ENCODE results near the gene SCN4A. TPM values are rescaled to one million over a fixed set of nuclear protein-coding genes. Genes with fewer than 3 reads are reported as not detected.
A peak's percentile ranks its signal among the peaks of the same experiment; 100 is the strongest.

Gene SCN4A
- total and polyA plus RNA-seq, 7 donors, result 3.8 to 137 (median 45.9) TPM

DNA sequence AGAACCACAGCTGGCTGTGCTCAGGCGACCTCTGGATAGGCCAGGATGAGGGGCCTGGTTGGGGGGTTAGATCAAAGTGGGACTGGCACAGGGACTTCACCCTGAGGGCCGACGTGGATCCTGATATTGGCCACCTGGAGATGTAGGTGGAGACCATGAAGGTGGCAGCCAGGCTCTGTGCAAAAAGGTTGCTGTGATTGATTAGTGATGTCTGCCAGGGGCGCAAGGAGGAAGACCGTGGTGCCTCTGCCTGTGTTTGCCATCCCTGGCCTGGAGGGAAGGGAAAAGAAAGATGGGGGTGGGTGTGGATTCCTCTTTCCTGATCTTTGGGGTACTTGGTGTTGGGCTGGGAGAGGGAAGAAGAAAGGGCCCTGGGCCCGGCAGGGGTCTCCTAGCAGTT, 529 bp upstream of the SCN4A start:
- no peak for TF ChIP-seq CTCF (IDR thresholded peaks at IDR 0.05)
- ATAC-seq, result no peak
- Histone ChIP-seq H3K27ac (peak overlapping the region; percentile 93), H3K4me1 (peaks cover 66% of the 10 kb centered on the region), H3K4me3 (peak overlapping the region; percentile 42), H3K36me3 (ENCODE audit: insufficient read depth in 1 of 2, low read depth in 1 of 2) (peaks cover 0 to 54% of the 10 kb centered on the region in 2 donors), H3K27me3 (ENCODE audit: insufficient read depth in 3 of 3, low read length in 2 of 3) (no peaks in the 10 kb centered on the region), H3K9me3 (no peaks in the 10 kb centered on the region)
- DNase-seq, result no peak
- WGBS, 3 donors, result 85 to 96% (median 90%) methylated on average over 6 of the region's 6 CpGs
- intact Hi-C loops (cut with DNase I), result no loop called here

DNA sequence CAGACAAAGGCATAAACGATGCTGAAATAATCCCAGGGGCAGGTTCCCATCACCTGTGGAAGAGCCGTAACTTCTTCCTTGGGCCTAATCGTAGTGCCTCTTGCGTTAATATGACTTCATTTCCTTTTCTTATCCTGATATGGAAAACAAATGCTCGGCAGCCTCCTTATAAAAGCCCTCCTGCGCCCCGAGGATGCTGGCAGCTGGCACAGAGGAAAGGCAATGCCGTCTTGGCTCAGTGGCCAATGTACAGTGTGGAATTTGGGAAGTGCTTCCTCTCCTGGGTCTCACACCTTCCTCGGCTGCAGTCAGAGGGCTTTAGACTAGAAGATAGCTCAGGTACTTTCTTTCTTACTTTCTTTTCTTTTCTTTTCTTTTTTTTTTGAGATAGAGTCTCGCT, 3.4 kb downstream of the SCN4A start:
- no peak for TF ChIP-seq CTCF (IDR thresholded peaks at IDR 0.05)
- H3K27ac ChIP-seq, result peak overlapping the region; percentile 43
- no peak for ATAC-seq
- H3K4me1 ChIP-seq, result peaks cover 28% of the 10 kb centered on the region
- peaks cover 0 to 93% of the 10 kb centered on the region in 2 donors for H3K36me3 ChIP-seq (ENCODE audit: insufficient read depth in 1 of 2, low read depth in 1 of 2)
- no peak overlapping the region for H3K4me3 ChIP-seq
- H3K27me3 ChIP-seq (ENCODE audit: insufficient read depth in 3 of 3, low read length in 2 of 3), result no peaks in the 10 kb centered on the region
- peak in 1 of 2 donors; percentile 36 for DNase-seq
- no peaks in the 10 kb centered on the region for H3K9me3 ChIP-seq
- intact Hi-C loops (cut with DNase I), result no loop called here
- WGBS, 3 donors, result 52 to 66% (median 65%) methylated on average over 10 of the region's 10 CpGs

DNA sequence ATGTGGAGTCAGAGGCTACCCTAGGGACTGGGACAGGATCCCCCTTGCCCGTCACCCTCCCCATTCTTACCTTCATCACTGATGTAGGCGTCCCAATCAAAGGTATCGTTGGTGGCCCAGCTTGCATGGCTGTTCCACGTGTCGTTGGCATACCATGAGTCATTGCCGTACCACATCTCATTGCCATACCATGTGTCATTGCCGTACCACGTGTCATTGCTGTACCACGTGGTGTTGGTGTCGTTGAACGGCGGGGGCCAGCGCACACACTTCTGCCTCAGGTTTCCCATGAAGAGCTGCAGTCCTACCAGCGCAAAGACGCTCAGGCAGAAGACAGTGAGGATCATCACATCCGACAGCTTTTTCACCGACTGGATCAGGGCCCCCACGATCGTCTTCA, 4.8 kb downstream of the SCN4A start:
- ATAC-seq (peak; percentile 35 to 64 (median 52)), DNase-seq (peak in 1 of 2 donors; percentile 70)
- Histone ChIP-seq H3K4me3 (no peak overlapping the region), H3K9me3 (no peaks in the 10 kb centered on the region), H3K27ac (peak overlapping the region; percentile 43), H3K36me3 (ENCODE audit: insufficient read depth in 1 of 2, low read depth in 1 of 2) (peaks cover 0 to 96% of the 10 kb centered on the region in 2 donors), H3K27me3 (ENCODE audit: insufficient read depth in 3 of 3, low read length in 2 of 3) (no peaks in the 10 kb centered on the region), H3K4me1 (peaks cover 29% of the 10 kb centered on the region)
- WGBS, 3 donors, result 81 to 92% (median 86%) methylated on average over 19 of the region's 19 CpGs
- intact Hi-C loops (cut with DNase I), result no loop called here
- TF ChIP-seq CTCF (IDR thresholded peaks at IDR 0.05), result no peak

DNA sequence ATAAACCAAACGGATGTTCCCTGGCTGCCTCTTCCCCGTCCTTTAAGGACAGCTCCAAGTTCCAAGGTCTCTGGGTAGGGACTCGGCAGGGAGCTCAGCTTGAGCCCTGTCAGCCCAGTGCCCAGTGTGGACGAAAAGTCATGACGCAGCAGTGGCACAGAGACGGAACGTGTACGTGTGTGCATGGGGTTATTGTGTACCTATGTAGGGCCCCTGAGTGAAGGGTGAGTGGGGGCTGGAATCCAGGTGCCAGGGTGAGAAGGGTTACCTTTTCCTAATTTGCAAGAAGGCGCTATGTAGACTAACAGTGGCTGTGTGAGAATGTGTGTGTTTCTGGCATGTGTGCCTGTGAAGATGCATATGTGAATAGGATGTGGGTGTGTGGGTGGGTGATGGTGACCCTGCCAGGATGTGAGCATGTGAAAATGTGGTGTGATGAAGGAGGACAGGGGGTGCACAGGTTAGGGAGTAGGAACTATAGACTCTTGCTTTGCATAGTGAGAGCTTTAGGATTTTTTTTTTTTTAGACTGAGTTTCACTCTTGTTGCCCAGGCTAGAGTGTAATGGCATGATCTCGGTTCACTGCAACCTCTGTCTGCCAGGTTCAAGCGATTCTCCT, 6.0 kb downstream of the SCN4A start:
- Histone ChIP-seq H3K36me3 (ENCODE audit: insufficient read depth in 1 of 2, low read depth in 1 of 2) (peaks cover 0 to 88% of the 10 kb centered on the region in 2 donors), H3K9me3 (no peaks in the 10 kb centered on the region), H3K27me3 (ENCODE audit: insufficient read depth in 3 of 3, low read length in 2 of 3) (no peaks in the 10 kb centered on the region), H3K27ac (peak overlapping the region; percentile 27), H3K4me1 (peaks cover 37% of the 10 kb centered on the region), H3K4me3 (no peak overlapping the region)
- no peak for TF ChIP-seq CTCF (IDR thresholded peaks at IDR 0.05)
- ATAC-seq, result no peak
- 72 to 84% (median 80%) methylated on average over 11 of the region's 11 CpGs for WGBS, 3 donors
- no peak for DNase-seq
- intact Hi-C loops (cut with DNase I), result no loop called here

- intact Hi-C loops (cut with DNase I), result no loop called here
Observed at GRCh38 chr17:63963123-63963522, 9.6 kb downstream of the SCN4A start.

More at GRCh38 chr17:63963123-63963522, 9.6 kb downstream of the SCN4A start:
- peaks cover 0 to 65% of the 10 kb centered on the region in 2 donors for H3K36me3 ChIP-seq (ENCODE audit: insufficient read depth in 1 of 2, low read depth in 1 of 2)
- H3K27ac ChIP-seq, result peak overlapping the region; percentile 89
- TF ChIP-seq CTCF (IDR thresholded peaks at IDR 0.05), result no peak
- ATAC-seq, result peak in 2 of 4 donors; percentile 11 to 29
- H3K4me3 ChIP-seq, result no peak overlapping the region
- 16 to 36% (median 31%) methylated on average over 4 of the region's 4 CpGs for WGBS, 3 donors
- no peaks in the 10 kb centered on the region for H3K9me3 ChIP-seq
- DNase-seq, result peak in 1 of 2 donors; percentile 79
- no peaks in the 10 kb centered on the region for H3K27me3 ChIP-seq (ENCODE audit: insufficient read depth in 3 of 3, low read length in 2 of 3)
- peaks cover 41% of the 10 kb centered on the region for H3K4me1 ChIP-seq

Data from psoas muscle (tissue), 8 donors.